Prostate gland (tissue), 2 donors: ENCODE data around the gene SCUBE1.

Source experiments
- POLR2A ChIP-seq: fragments of 450-650 bp; IDR thresholded peaks from one replicate; pipeline ENCODE4 v1.6.1; 2016; ENCODE audit warnings: antibody characterized with exemption, mild to moderate bottlenecking
- TF ChIP-seq, protein P1 (sequence below), 4 experiments: fragments of 200-600 bp in 2 of 4; fragments of 450-650 bp in 2 of 4; sonication (generic) in 2 of 4; IDR thresholded peaks; 1 replicate in 3 of 4; 2 replicates in 1 of 4; pipeline ENCODE4 v1.5.1; 2016 to 2019; ENCODE audit warnings: antibody characterized with exemption in 4 of 4, mild to moderate bottlenecking in 2 of 4, moderate library complexity in 2 of 4

DNA sequence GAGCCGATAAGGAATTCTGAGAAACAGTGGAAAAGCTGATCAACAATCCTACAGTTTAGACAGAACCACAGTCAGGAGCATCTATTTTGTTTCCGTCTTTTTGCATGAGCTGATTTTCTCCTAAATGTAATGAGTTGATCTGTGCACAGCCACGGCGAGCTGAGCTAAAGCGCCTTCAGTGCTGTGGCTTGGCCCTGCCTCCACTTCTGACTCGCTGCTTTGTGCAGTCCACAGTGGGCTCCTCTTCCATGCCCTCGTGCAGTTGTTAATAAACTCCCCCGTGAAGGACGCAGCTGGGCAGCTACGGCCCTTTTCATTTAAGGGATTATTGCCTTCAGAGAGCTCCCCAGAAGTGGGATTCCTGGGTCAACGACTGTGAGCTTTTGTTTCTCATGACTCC is 39.4 kb downstream of the SCUBE1 start:
- TF ChIP-seq, protein P1, sequence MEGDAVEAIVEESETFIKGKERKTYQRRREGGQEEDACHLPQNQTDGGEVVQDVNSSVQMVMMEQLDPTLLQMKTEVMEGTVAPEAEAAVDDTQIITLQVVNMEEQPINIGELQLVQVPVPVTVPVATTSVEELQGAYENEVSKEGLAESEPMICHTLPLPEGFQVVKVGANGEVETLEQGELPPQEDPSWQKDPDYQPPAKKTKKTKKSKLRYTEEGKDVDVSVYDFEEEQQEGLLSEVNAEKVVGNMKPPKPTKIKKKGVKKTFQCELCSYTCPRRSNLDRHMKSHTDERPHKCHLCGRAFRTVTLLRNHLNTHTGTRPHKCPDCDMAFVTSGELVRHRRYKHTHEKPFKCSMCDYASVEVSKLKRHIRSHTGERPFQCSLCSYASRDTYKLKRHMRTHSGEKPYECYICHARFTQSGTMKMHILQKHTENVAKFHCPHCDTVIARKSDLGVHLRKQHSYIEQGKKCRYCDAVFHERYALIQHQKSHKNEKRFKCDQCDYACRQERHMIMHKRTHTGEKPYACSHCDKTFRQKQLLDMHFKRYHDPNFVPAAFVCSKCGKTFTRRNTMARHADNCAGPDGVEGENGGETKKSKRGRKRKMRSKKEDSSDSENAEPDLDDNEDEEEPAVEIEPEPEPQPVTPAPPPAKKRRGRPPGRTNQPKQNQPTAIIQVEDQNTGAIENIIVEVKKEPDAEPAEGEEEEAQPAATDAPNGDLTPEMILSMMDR (IDR thresholded peaks at IDR 0.05): no peak
- no peak for TF ChIP-seq POLR2A
